Measurements from ENCODE around the gene KLHL11.

KLHL11 gene
- 40.6 to 66.9 (median 59.4) reads per million in 3 donors for total RNA-seq

GRCh38 chr17:41864836-41865595 is at the start of gene KLHL11:
Gene KLHL11 (minus strand): TSS chr17:41865423. CDS start chr17:41865370, 53 bp downstream.
- DNase-seq = peak; percentile 73 to 81 (median 81)
- H3K36me3 ChIP-seq (ENCODE audit: control insufficient read depth, insufficient read depth, low read length) = peaks cover 9% of the 10 kb centered on the region

GRCh38 chr17:41915020-41915419 is 49.8 kb upstream of the KLHL11 start:
- Histone ChIP-seq H3K4me3 (ENCODE audit: insufficient read depth, low read depth, low read length, poor library complexity, severe bottlenecking) (no peak overlapping the region), H3K36me3 (ENCODE audit: control insufficient read depth, insufficient read depth, low read length) (peaks cover 39% of the 10 kb centered on the region), H3K9me3 (ENCODE audit: control insufficient read depth, low read length) (no peaks in the 10 kb centered on the region), H3K27ac (ENCODE audit: insufficient read depth, low read length, poor library complexity, severe bottlenecking) (no peak overlapping the region), H3K27me3 (replicated peaks; ENCODE audit: control insufficient read depth, insufficient read depth, low read length, poor library complexity, severe bottlenecking) (no peaks in the 10 kb centered on the region), H3K4me1 (ENCODE audit: control insufficient read depth, insufficient read depth, low read length, poor library complexity, severe bottlenecking) (peaks cover 9% of the 10 kb centered on the region)
- DNase-seq = no peak

More at GRCh38 chr17:41864836-41865595, at the start of gene KLHL11:
- peaks cover 17% of the 10 kb centered on the region for H3K4me1 ChIP-seq (ENCODE audit: control insufficient read depth, insufficient read depth, low read length, poor library complexity, severe bottlenecking)
- peak within 1 kb of the TSS; percentile 92 for H3K4me3 ChIP-seq (ENCODE audit: insufficient read depth, low read depth, low read length, poor library complexity, severe bottlenecking)
- H3K27ac ChIP-seq (ENCODE audit: insufficient read depth, low read length, poor library complexity, severe bottlenecking) = peak within 1 kb of the TSS; percentile 86
- H3K27me3 ChIP-seq (replicated peaks; ENCODE audit: control insufficient read depth, insufficient read depth, low read length, poor library complexity, severe bottlenecking) = no peaks in the 10 kb centered on the region
- no peaks in the 10 kb centered on the region for H3K9me3 ChIP-seq (ENCODE audit: control insufficient read depth, low read length)

- no peak overlapping the region for H3K4me3 ChIP-seq (ENCODE audit: insufficient read depth, low read depth, low read length, poor library complexity, severe bottlenecking)
- H3K27ac ChIP-seq (ENCODE audit: insufficient read depth, low read length, poor library complexity, severe bottlenecking) = no peak overlapping the region
- DNase-seq = no peak
- no peaks in the 10 kb centered on the region for H3K9me3 ChIP-seq (ENCODE audit: control insufficient read depth, low read length)
- peaks cover 9% of the 10 kb centered on the region for H3K4me1 ChIP-seq (ENCODE audit: control insufficient read depth, insufficient read depth, low read length, poor library complexity, severe bottlenecking)
- no peaks in the 10 kb centered on the region for H3K27me3 ChIP-seq (replicated peaks; ENCODE audit: control insufficient read depth, insufficient read depth, low read length, poor library complexity, severe bottlenecking)
- H3K36me3 ChIP-seq (ENCODE audit: control insufficient read depth, insufficient read depth, low read length) = peaks cover 46% of the 10 kb centered on the region
Measured at GRCh38 chr17:41914358-41914766, 49.1 kb upstream of the KLHL11 start.

- no peak for DNase-seq
- no peak overlapping the region for H3K4me3 ChIP-seq (ENCODE audit: insufficient read depth, low read depth, low read length, poor library complexity, severe bottlenecking)
- H3K36me3 ChIP-seq (ENCODE audit: control insufficient read depth, insufficient read depth, low read length) = peaks cover 51% of the 10 kb centered on the region
- peaks cover 9% of the 10 kb centered on the region for H3K4me1 ChIP-seq (ENCODE audit: control insufficient read depth, insufficient read depth, low read length, poor library complexity, severe bottlenecking)
- no peaks in the 10 kb centered on the region for H3K27me3 ChIP-seq (replicated peaks; ENCODE audit: control insufficient read depth, insufficient read depth, low read length, poor library complexity, severe bottlenecking)
- H3K27ac ChIP-seq (ENCODE audit: insufficient read depth, low read length, poor library complexity, severe bottlenecking) = no peak overlapping the region
- H3K9me3 ChIP-seq (ENCODE audit: control insufficient read depth, low read length) = no peaks in the 10 kb centered on the region
Measured at GRCh38 chr17:41913798-41914197, 48.6 kb upstream of the KLHL11 start.

GRCh38 chr17:41912925-41913324 is 47.7 kb upstream of the KLHL11 start:
- Histone ChIP-seq H3K4me1 (ENCODE audit: control insufficient read depth, insufficient read depth, low read length, poor library complexity, severe bottlenecking) (peaks cover 8% of the 10 kb centered on the region), H3K4me3 (ENCODE audit: insufficient read depth, low read depth, low read length, poor library complexity, severe bottlenecking) (no peak overlapping the region), H3K36me3 (ENCODE audit: control insufficient read depth, insufficient read depth, low read length) (peaks cover 53% of the 10 kb centered on the region), H3K27ac (ENCODE audit: insufficient read depth, low read length, poor library complexity, severe bottlenecking) (no peak overlapping the region), H3K9me3 (ENCODE audit: control insufficient read depth, low read length) (no peaks in the 10 kb centered on the region), H3K27me3 (replicated peaks; ENCODE audit: control insufficient read depth, insufficient read depth, low read length, poor library complexity, severe bottlenecking) (no peaks in the 10 kb centered on the region)
- no peak for DNase-seq

- Histone ChIP-seq H3K9me3 (ENCODE audit: control insufficient read depth, low read length) (no peaks in the 10 kb centered on the region), H3K4me3 (ENCODE audit: insufficient read depth, low read depth, low read length, poor library complexity, severe bottlenecking) (no peak overlapping the region), H3K36me3 (ENCODE audit: control insufficient read depth, insufficient read depth, low read length) (peaks cover 71% of the 10 kb centered on the region), H3K27ac (ENCODE audit: insufficient read depth, low read length, poor library complexity, severe bottlenecking) (no peak overlapping the region), H3K4me1 (ENCODE audit: control insufficient read depth, insufficient read depth, low read length, poor library complexity, severe bottlenecking) (no peaks in the 10 kb centered on the region), H3K27me3 (replicated peaks; ENCODE audit: control insufficient read depth, insufficient read depth, low read length, poor library complexity, severe bottlenecking) (no peaks in the 10 kb centered on the region)
- no peak for DNase-seq
Measured at GRCh38 chr17:41910701-41911391, 45.6 kb upstream of the KLHL11 start.

GRCh38 chr17:41909088-41909487 is 43.9 kb upstream of the KLHL11 start:
- Histone ChIP-seq H3K36me3 (ENCODE audit: control insufficient read depth, insufficient read depth, low read length) (peaks cover 86% of the 10 kb centered on the region), H3K4me1 (ENCODE audit: control insufficient read depth, insufficient read depth, low read length, poor library complexity, severe bottlenecking) (no peaks in the 10 kb centered on the region), H3K4me3 (ENCODE audit: insufficient read depth, low read depth, low read length, poor library complexity, severe bottlenecking) (no peak overlapping the region), H3K9me3 (ENCODE audit: control insufficient read depth, low read length) (no peaks in the 10 kb centered on the region), H3K27ac (ENCODE audit: insufficient read depth, low read length, poor library complexity, severe bottlenecking) (no peak overlapping the region), H3K27me3 (replicated peaks; ENCODE audit: control insufficient read depth, insufficient read depth, low read length, poor library complexity, severe bottlenecking) (no peaks in the 10 kb centered on the region)
- DNase-seq = no peak

GRCh38 chr17:41907633-41908539 is 42.7 kb upstream of the KLHL11 start:
- DNase-seq = no peak
- Histone ChIP-seq H3K36me3 (ENCODE audit: control insufficient read depth, insufficient read depth, low read length) (peaks cover 75% of the 10 kb centered on the region), H3K9me3 (ENCODE audit: control insufficient read depth, low read length) (no peaks in the 10 kb centered on the region), H3K27me3 (replicated peaks; ENCODE audit: control insufficient read depth, insufficient read depth, low read length, poor library complexity, severe bottlenecking) (no peaks in the 10 kb centered on the region), H3K27ac (ENCODE audit: insufficient read depth, low read length, poor library complexity, severe bottlenecking) (no peak overlapping the region), H3K4me1 (ENCODE audit: control insufficient read depth, insufficient read depth, low read length, poor library complexity, severe bottlenecking) (no peaks in the 10 kb centered on the region), H3K4me3 (ENCODE audit: insufficient read depth, low read depth, low read length, poor library complexity, severe bottlenecking) (no peak overlapping the region)

GRCh38 chr17:41907185-41907556 is 41.9 kb upstream of the KLHL11 start:
- no peaks in the 10 kb centered on the region for H3K27me3 ChIP-seq (replicated peaks; ENCODE audit: control insufficient read depth, insufficient read depth, low read length, poor library complexity, severe bottlenecking)
- peaks cover 68% of the 10 kb centered on the region for H3K36me3 ChIP-seq (ENCODE audit: control insufficient read depth, insufficient read depth, low read length)
- no peak for DNase-seq
- no peaks in the 10 kb centered on the region for H3K9me3 ChIP-seq (ENCODE audit: control insufficient read depth, low read length)
- H3K4me1 ChIP-seq (ENCODE audit: control insufficient read depth, insufficient read depth, low read length, poor library complexity, severe bottlenecking) = no peaks in the 10 kb centered on the region
- H3K27ac ChIP-seq (ENCODE audit: insufficient read depth, low read length, poor library complexity, severe bottlenecking) = no peak overlapping the region
- H3K4me3 ChIP-seq (ENCODE audit: insufficient read depth, low read depth, low read length, poor library complexity, severe bottlenecking) = no peak overlapping the region
